GM12878 (cell line): ENCODE results near the gene PRKAG2. TPM values are rescaled to one million over a fixed set of nuclear protein-coding genes. Genes with fewer than 3 reads are reported as not detected.
A peak's percentile ranks its signal among the peaks of the same experiment; 100 is the strongest.

ENCODE experiments used
- ATAC-seq: fragments of 200-7000 bp; cut with Tn5 transposase; 3 replicates; pipeline ENCODE4 v1.9.1; 2020; ENCODE audit warnings: mild to moderate bottlenecking, moderate library complexity
- BruUV-seq: library from RNA; stranded (reverse); fragments of 400-500 nt; replicated peaks from 2 replicates; lab custom pipeline; 2021; lab: Mats Ljungman, UMichigan
- CTCF ChIA-PET: fragments of 300-600 bp; sonication (Branson Sonifier 250); formaldehyde crosslinking; extraction: SDS; loops from one replicate; lab custom pipeline; 2021; ENCODE audit warnings: inconsistent platforms; lab: Yijun Ruan, JAX
- POLR2A ChIA-PET: fragments of 350-600 bp; formaldehyde crosslinking; extraction: SDS; loops from one replicate; lab custom pipeline; 2021; ENCODE audit warnings: inconsistent platforms; lab: Charles Lee
- RAD21 ChIA-PET: fragments of 300-600 bp; sonication (Branson Sonifier 250); formaldehyde crosslinking; loops from one replicate; lab custom pipeline; 2023; ENCODE audit warnings: antibody characterized with exemption; ENCODE audit not compliant: unreplicated experiment; lab: Charles Lee
- SMC1A ChIA-PET: fragments of 300-600 bp; sonication (Branson Sonifier 250); formaldehyde crosslinking; loops from one replicate; lab custom pipeline; 2023; ENCODE audit not compliant: unreplicated experiment, uncharacterized antibody; lab: Charles Lee
- DNase-seq: peaks from one replicate; pipeline ENCODE4 v3.0.0-alpha.2; 2011; ENCODE audit warnings: low read depth, low spot score
- FAIRE-seq: peaks from 3 replicates; lab custom pipeline; 2011; peaks lifted over from hg19 to GRCh38; lab: Jason Lieb, UNC
- H2AFZ ChIP-seq: 2 replicates; pipeline ENCODE4 v1.6.0; 2011; ENCODE audit warnings: low read depth, low read length, control low read depth; ENCODE audit not compliant: control insufficient read depth
- H3K27ac ChIP-seq: 2 replicates; pipeline ENCODE4 v1.5.1; 2011; ENCODE audit warnings: control low read depth; ENCODE audit not compliant: control insufficient read depth, insufficient read depth
- H3K27me3 ChIP-seq, 2 experiments: replicated peaks in 1 of 2; 2 replicates each; pipeline versions ENCODE4 v1.6.0 to v1.6.1; 2011; ENCODE audit warnings: low read length in 1 of 2; ENCODE audit not compliant: control insufficient read depth in 2 of 2, insufficient read depth in 2 of 2
- H3K36me3 ChIP-seq, 2 experiments: 2 replicates each; pipeline ENCODE4 v1.5.1; 2011; ENCODE audit warnings: low read length in 1 of 2; ENCODE audit not compliant: control insufficient read depth in 2 of 2, insufficient read depth in 2 of 2
- H3K4me1 ChIP-seq: 2 replicates; pipeline ENCODE4 v1.6.1; 2011; ENCODE audit warnings: mild to moderate bottlenecking, low read length, moderate library complexity, mixed read lengths; ENCODE audit not compliant: control insufficient read depth, insufficient read depth
- H3K4me2 ChIP-seq: 2 replicates; pipeline ENCODE4 v1.6.0; 2011; ENCODE audit warnings: control low read depth; ENCODE audit not compliant: control insufficient read depth, insufficient read depth
- H3K4me3 ChIP-seq: fragments of 200-600 bp; sonication (generic); 2 replicates; pipeline ENCODE4 v1.5.1; 2016
- H3K79me2 ChIP-seq: 2 replicates; pipeline ENCODE4 v1.6.0; 2011; ENCODE audit warnings: low read length; ENCODE audit not compliant: control insufficient read depth, insufficient read depth
- H3K9ac ChIP-seq: 2 replicates; pipeline ENCODE4 v1.8.0; 2011; ENCODE audit warnings: low read length, control low read depth, mixed read lengths; ENCODE audit not compliant: control insufficient read depth, insufficient read depth
- H3K9me3 ChIP-seq: replicated peaks from 3 replicates; pipeline ENCODE4 v1.5.1; 2011; ENCODE audit warnings: mild to moderate bottlenecking, low read length; ENCODE audit not compliant: control insufficient read depth, insufficient read depth
- H4K20me1 ChIP-seq: 2 replicates; pipeline ENCODE4 v1.6.0; 2011; ENCODE audit not compliant: control insufficient read depth, insufficient read depth
- CEBPB ChIP-seq, 2 experiments: fragments of 150-350 bp in 1 of 2; IDR thresholded peaks; 2 replicates each; pipeline ENCODE4 v1.6.1; 2012 to 2014; ENCODE audit warnings: low read depth in 2 of 2, low read length in 2 of 2, borderline replicate concordance in 1 of 2, inconsistent platforms in 1 of 2
- CTCF ChIP-seq, 3 experiments: IDR thresholded peaks in 2 of 3; conservative IDR thresholded peaks in 1 of 3; 2 replicates each; pipeline ENCODE4 v1.5.1; 2011; ENCODE audit warnings: low read depth in 3 of 3, low read length in 3 of 3, mild to moderate bottlenecking in 3 of 3, control low read depth in 2 of 3, moderate library complexity in 2 of 3, inconsistent platforms in 1 of 3, mixed read lengths in 1 of 3; ENCODE audit not compliant: control insufficient read depth in 2 of 3, insufficient read depth in 1 of 3; ENCODE audit errors: extremely low read depth in 1 of 3
- EGR1 ChIP-seq, 2 experiments: IDR thresholded peaks; 1 replicate in 1 of 2; 2 replicates in 1 of 2; pipeline ENCODE4 v1.6.1; 2011 to 2012; ENCODE audit warnings: low read depth in 2 of 2, low read length in 2 of 2, borderline replicate concordance in 1 of 2, mild to moderate bottlenecking in 1 of 2, moderate library complexity in 1 of 2
- KDM1A ChIP-seq: fragments of 200-600 bp; sonication (generic); IDR thresholded peaks from 2 replicates; pipeline ENCODE4 v1.6.1; 2016; ENCODE audit warnings: borderline replicate concordance
- MLLT1 ChIP-seq: fragments of 450-650 bp; IDR thresholded peaks from 2 replicates; pipeline ENCODE4 v1.6.1; 2016; ENCODE audit warnings: mild to moderate bottlenecking
- NR2C1 ChIP-seq: fragments of 450-650 bp; IDR thresholded peaks from 2 replicates; pipeline ENCODE4 v1.6.1; 2017; ENCODE audit warnings: antibody characterized with exemption, mild to moderate bottlenecking, moderate library complexity
- RAD21 ChIP-seq: IDR thresholded peaks from 2 replicates; pipeline ENCODE4 v1.6.1; 2011; ENCODE audit warnings: mild to moderate bottlenecking, low read depth, low read length, moderate library complexity; ENCODE audit not compliant: insufficient read depth
- RBBP5 ChIP-seq: fragments of 200-600 bp; sonication (generic); conservative IDR thresholded peaks from 2 replicates; pipeline ENCODE4 v1.6.1; 2016
- SIN3A ChIP-seq: IDR thresholded peaks from 2 replicates; pipeline ENCODE4 v1.6.1; 2012; ENCODE audit warnings: low read depth, low read length, improper control_type of control experiment
- SMARCA5 ChIP-seq: fragments of 450-650 bp; IDR thresholded peaks from 2 replicates; pipeline ENCODE4 v1.6.1; 2017; ENCODE audit warnings: mild to moderate bottlenecking
- SMC3 ChIP-seq: IDR thresholded peaks from 2 replicates; pipeline ENCODE4 v1.6.1; 2011; ENCODE audit warnings: low read length, improper control_type of control experiment, borderline replicate concordance
- SPI1 ChIP-seq: IDR thresholded peaks from 2 replicates; pipeline ENCODE4 v1.6.1; 2011; ENCODE audit warnings: low read depth, mild to moderate bottlenecking, low read length, moderate library complexity, borderline replicate concordance; ENCODE audit not compliant: insufficient read depth
- ZBED1 ChIP-seq: IDR thresholded peaks from 2 replicates; pipeline ENCODE4 v1.6.1; 2016; ENCODE audit warnings: borderline replicate concordance
- ZNF592 ChIP-seq: fragments of 450-650 bp; IDR thresholded peaks from 2 replicates; pipeline ENCODE4 v1.6.1; 2017; ENCODE audit warnings: mild to moderate bottlenecking, moderate library complexity
- WGBS: methylation state at CpG from one replicate; pipeline ENCODE4 v1.1.6; 2016; ENCODE audit warnings: low lambda C conversion rate; ENCODE audit not compliant: insufficient replicate concordance, insufficient coverage; ENCODE audit errors: missing lambda C conversion rate; 5-methylcytosine and 5-hydroxymethylcytosine counted together
- in situ Hi-C: fragments of 300-500 bp; cut with MboI; formaldehyde crosslinking; loops from 9 replicates; pipeline ENCODE4 v1.14.3; 2018; ENCODE audit warnings: mixed read lengths
- intact Hi-C: fragments of 100-400 bp; cut with micrococcal nuclease; formaldehyde crosslinking; loops from one replicate; pipeline ENCODE4 v1.14.2; 2022; ENCODE audit not compliant: unreplicated experiment
- polyA plus RNA-seq, 11 experiments: library from polyadenylated mRNA; depleted of rRNA in 4 of 11; unstranded in 6 of 11; stranded (reverse) in 5 of 11; fragments of >200 nt; fragmentation: Nextera tagmentation in 4 of 11; fragmentation: Illumina TruSeq in 1 of 11; extraction: Ambion mirVana in 4 of 11; extraction: Trizol in 1 of 11; gene quantifications; 1 replicate in 1 of 11; 2 replicates in 10 of 11; pipeline versions ENCODE4 v1.2.1 to v1.2.3, GENCODE V29; 2011 to 2016; ENCODE audit warnings: inconsistent platforms in 2 of 11, missing spikeins in 2 of 11, low read depth in 1 of 11
- total RNA-seq, 4 experiments: library from RNA; depleted of rRNA in 3 of 4; stranded (reverse); fragments of >200 nt in 3 of 4; fragmentation: Illumina TruSeq in 1 of 4; extraction: Trizol in 1 of 4; gene quantifications; 2 replicates each; pipeline versions ENCODE4 v1.2.1 to v1.2.3, GENCODE V29; 2013 to 2021

The PRKAG2 gene
- total and polyA plus RNA-seq, 10 of the 15 experiments (the other 5 are each of a cell fraction or from before 2014, with no cell fraction given), result 3.4 to 8.9 (median 6.8) TPM

GRCh38 chr7:151761231-151761630, 115.7 kb downstream of the PRKAG2 start (continued):
- TF ChIP-seq ZNF592 (no peak), SIN3A (no peak), SPI1 (no peak), ZBED1 (no peak)

GRCh38 chr7:151759591-151760042, 117.3 kb downstream of the PRKAG2 start:
- peak; percentile 91 for FAIRE-seq
- ChIA-PET CTCF (interaction anchor here (0.6 to 2.8 kb wide), 16 partner anchors 8 to 704 kb away, joined by 3 to 10 read pairs (median 4); no protein-coding TSS in a partner anchor), RAD21 (interaction anchor here (1.3 kb wide), 1 partner anchor 391 kb away, joined by 4 read pairs; no protein-coding TSS in a partner anchor)
- TF ChIP-seq RAD21 (peak; percentile 94), NR2C1 (no peak), MLLT1 (peak; percentile 51; the same call in 1 of the 2 replicates), RBBP5 (no peak), CEBPB (IDR thresholded peaks at IDR 0.05; ENCODE audit: borderline replicate concordance in 1 of 2, low read depth in 2 of 2, low read length in 2 of 2) (no peak), SMC3 (peak; percentile 66), CTCF (IDR thresholded peaks at IDR 0.05 in 2 of 3, conservative IDR thresholded peaks at IDR 0.05 in 1 of 3; ENCODE audit: control insufficient read depth in 2 of 3, extremely low read depth in 1 of 3, insufficient read depth in 1 of 3, low read depth in 3 of 3, low read length in 3 of 3) (peak; percentile 87 to 89 (median 88)), EGR1 (IDR thresholded peaks at IDR 0.05; ENCODE audit: borderline replicate concordance in 1 of 2, low read depth in 2 of 2, low read length in 2 of 2) (no peak), SMARCA5 (peak; percentile 27; the same call in 1 of the 2 replicates), KDM1A (no peak)

More at GRCh38 chr7:151759591-151760042, 117.3 kb downstream of the PRKAG2 start:
- intact Hi-C loops, result loop anchor here (1.0 to 5.0 kb wide), 5 partner anchors 127 to 442 kb away; no protein-coding TSS in a partner anchor
- ATAC-seq (peak; percentile 91), DNase-seq (no peak)
- Histone ChIP-seq H3K79me2 (no peaks in the 10 kb centered on the region), H4K20me1 (no peaks in the 10 kb centered on the region), H3K4me1 (no peaks in the 10 kb centered on the region), H3K9ac (no peak overlapping the region), H3K9me3 (no peaks in the 10 kb centered on the region; the same call in 2 of the 3 replicates), H3K36me3 (no peaks in the 10 kb centered on the region), H3K4me2 (no peak overlapping the region), H3K4me3 (no peak overlapping the region; the same call in 1 of the 2 replicates), H3K27me3 (no peaks in the 10 kb centered on the region; a peak in 1 of 4 replicates), H3K27ac (no peak overlapping the region), H2AFZ (no peak overlapping the region)
- SMC1A ChIA-PET, result interaction anchor here (1.0 to 2.0 kb wide), 7 partner anchors 23 to 444 kb away, joined by 3 to 7 read pairs (median 4); no protein-coding TSS in a partner anchor
- POLR2A ChIA-PET, result no interaction called here
- whole genome bisulfite sequencing, result 39% methylated on average over 9 of the region's 9 CpGs
- in situ Hi-C loops, result no loop called here
- no TSS peak for BruUV-seq
